HCEC 1CT (cell line): ENCODE data around the gene UBE3C.

Experiments
- DNase-seq: peaks from one replicate; pipeline ENCODE4 v3.0.0-alpha.2; 2017

UBE3C gene

DNA sequence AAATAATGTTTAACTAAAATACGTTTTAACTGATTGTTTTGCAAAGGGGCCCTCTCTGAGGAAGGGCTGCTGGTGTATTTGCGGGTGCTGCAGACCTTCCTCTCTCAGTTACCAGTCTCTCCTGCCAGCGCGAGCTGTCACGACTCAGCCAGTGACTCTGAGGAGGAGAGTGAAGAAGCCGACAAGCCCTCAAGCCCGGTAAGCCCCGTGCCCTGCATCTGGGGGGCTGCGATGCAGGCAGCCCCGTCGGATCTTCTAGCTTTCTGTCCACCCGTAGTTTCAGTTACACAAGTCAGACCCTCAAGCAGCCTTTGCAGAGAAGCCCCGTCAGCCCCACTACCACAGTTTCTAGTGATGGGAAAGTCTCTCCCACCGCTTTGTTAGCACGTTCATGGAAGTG lies 45.1 kb downstream of the UBE3C start:
- no peak for DNase-seq

- DNase-seq, result no peak
Measured at GRCh38 chr7:157188091-157188665, 49.5 kb downstream of the UBE3C start.

DNA sequence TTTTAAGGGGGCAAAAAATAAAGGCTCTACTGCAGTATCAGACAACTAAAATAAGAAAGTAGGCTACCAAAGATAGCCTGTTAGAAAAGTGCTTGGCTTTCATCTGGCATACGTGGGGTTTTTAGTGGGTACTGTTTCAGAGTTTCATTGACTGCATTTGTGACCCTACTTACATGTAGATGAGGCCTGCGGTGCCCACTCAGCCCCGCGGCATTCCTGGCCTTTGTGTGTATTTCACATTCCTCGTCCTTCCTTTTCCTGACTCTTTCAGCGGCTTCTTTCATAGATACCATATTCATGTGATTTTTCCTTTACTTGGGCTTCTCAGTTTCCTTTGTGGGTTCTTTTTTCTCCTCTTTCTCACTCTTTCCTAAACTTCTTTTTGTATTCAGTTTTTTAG lies 50.7 kb downstream of the UBE3C start:
- no peak for DNase-seq

- no peak for DNase-seq
Measured at GRCh38 chr7:157192861-157193260, 54.1 kb downstream of the UBE3C start.

DNA sequence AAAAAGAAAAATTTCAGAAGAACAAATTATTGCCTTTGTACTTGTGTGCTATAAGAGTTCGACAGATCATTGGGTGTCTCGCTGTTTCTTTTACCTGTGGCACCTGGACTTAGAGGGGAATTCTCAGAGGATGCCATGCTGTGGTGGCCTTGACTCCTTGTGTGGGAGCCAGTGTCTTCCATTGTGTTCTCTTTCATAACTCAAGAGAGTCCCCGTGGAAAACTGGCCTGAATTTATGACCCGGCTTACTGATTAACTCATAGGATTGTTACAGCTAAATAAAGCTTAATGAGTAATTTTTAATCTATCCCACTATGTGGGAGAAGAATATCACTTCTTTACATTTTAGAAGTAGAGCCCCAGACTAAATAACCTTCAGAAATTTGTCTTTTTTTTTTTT lies 54.5 kb downstream of the UBE3C start:
- DNase-seq, result no peak

GRCh38 chr7:157194948-157195347 lies 56.2 kb downstream of the UBE3C start:
- DNase-seq, result no peak

- DNase-seq, result no peak
Measured at GRCh38 chr7:157195868-157196267, 57.1 kb downstream of the UBE3C start.

DNA sequence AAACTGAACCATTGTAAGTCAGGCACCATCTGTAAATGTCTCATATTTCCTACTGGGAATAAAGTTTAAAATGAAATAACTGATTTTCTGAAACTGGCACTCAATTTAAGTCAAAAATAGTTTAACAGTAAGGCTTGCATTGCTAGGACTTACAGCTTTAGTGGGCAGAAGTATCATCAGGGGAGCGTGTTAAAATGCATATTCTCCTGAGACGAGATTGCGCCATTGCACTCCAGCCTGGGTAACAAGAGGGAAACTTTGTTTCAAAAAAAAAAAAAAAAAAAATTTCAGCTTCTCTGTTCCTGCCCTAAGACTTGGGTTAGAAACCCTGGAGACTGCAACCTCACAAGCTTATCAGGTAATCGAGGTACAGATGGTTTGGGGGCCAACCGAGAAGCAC lies 65.4 kb downstream of the UBE3C start:
- DNase-seq, result no peak

DNA sequence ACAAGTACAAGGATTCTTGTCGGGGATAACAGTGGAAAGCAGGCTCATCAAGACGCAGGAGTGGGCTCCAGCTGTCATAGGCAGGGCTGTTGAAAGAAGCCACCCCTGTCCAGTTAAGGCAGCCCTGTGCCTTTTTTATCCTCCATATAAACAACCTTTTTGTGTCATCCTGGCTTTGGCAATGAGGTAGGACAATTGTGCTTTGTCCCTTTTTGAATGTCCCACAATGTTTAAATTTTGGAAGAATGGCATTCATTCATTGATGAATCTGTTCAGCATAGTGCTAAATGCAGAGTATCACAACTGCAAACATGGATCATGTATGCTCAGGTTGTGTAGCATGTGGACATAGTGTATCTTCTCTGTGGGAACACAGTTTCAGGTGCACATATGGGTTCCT lies 66.7 kb downstream of the UBE3C start:
- no peak for DNase-seq

GRCh38 chr7:157208571-157209413 lies 70.1 kb downstream of the UBE3C start:
- DNase-seq, result no peak

GRCh38 chr7:157210682-157211081 lies 72.0 kb downstream of the UBE3C start:
- DNase-seq, result no peak

DNA sequence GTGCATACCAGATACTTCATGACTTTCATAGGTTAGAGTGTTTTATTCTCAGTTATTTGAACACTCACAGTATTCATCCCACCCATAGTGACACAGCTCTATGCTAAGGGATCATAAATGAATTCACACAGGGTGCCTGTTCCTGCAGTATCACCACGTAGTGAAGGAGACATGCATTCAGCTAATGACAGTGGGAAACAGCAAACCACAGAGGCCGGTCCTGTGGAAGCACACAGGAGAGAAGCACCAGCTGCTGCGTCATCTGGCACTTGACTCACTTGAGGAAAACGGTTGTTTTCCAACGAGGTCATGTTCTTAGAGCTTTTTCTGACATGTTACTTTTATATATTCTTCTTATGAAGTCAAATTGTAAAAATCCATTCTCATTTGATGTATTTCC lies 73.0 kb downstream of the UBE3C start:
- DNase-seq, result peak; percentile 83

DNA sequence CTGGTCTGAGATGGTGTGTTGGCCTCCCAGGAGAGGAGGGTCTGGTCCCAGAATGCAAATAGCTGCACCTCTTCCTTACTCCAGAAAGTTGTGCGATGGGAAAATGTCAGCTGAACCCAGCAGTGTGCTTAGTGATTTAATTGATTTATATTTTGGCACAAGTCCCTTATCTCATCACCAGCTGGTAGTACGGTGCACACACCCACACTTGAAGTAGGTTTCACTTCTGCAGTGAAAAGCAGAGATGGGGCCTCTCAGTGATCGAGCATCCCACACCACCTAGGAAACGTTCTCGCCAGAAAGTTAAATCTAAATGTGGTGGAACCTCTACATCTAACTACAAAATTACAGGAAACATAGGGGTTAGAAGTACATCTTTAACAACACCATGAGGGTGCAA lies 80.4 kb downstream of the UBE3C start:
- no peak for DNase-seq

DNA sequence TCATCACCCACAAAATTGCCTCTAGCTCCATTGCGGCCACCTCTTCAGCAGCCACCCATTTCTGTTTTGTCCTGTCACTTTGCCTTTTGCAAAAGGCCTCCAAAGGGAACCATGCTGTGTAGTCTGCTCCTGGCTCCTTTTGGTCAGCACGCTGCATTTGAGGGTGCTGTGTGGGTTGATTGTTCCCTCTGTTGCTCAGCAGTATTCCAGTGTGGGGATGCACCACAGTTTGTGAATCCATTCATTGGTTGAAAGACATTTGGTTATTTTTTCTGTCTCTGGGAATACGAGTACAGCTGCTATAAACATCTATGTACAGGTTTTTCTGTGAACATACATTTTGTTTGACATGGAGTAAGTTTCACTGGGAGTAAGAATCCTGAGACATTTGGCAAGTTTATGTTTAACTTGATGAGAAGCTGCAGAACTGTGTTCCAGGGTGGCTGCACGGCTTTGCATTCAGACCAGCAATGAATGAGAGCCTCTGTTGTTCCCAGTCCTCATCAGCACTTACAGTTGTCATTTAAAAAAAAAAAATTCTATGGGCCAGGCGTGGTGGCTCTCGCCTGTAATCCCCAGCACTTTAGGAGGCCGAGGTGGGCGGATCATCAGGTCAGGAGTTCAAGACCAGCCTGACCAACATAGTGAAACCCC lies 82.3 kb downstream of the UBE3C start:
- DNase-seq, result no peak

DNA sequence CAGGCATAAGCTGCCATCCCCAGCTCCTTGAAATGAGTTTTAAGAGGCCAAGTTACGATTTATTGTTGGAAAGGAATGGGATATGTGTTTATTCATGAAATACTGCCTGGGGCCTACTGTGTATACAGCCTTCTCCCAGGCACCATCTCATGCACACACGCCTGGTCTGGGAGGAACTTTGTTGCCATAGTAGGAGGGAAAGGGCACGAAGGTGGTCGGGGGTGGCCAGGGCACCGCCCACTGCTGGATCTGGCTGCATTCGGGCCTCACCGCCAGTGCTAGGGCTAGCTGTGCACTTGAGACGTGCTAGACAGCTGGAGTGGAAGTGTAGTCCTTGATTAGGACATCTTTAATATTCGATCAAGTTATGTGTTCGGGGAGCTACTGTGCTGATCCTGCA lies 84.0 kb downstream of the UBE3C start:
- no peak for DNase-seq

- DNase-seq, result peak; percentile 35
Measured at GRCh38 chr7:157224627-157225026, 85.9 kb downstream of the UBE3C start.

DNA sequence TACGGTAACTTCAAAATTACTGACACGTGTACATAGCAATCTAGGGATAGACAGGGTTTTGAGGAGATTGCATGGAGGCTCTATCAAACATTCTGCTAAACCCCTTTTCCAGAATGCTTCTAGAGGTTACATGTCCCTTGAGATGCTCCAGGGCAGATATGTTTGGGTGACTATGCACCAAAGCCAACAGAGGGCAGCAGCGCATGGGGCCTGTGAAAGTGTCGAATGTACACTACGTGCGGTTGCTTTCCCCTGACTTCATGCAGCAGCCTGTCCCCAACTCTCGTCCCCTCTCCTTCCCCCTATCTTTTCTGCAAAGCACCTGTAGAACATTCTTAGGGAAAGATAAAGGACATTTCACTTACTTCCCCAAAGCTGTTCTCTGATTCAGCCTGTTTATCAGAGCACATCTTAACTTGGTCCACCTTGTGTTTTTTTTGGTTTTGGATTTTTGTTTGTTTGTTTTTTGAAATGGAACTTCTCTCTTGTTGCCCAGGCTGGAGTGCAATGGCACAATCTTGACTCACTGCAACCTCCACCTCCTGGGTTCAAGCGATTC lies 90.2 kb downstream of the UBE3C start:
- DNase-seq, result peak; percentile 10

DNA sequence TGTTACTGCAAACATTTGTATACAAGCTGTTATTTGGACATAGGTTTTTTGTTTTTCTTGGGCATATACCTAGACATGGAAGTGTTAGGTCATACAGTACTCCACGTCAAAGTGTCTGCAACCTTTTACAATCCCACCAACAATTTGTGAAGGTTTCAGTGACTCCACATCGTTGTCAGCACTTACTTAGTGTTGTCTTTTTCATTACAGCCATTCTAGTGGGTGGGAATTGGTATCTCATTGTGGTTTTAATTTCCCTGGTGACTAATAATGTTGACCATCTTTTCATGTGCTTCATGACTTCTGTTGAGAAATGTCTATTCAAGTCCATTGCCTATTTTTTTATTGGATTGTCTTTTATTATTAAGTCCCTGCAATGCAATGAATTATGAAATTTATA lies 95.0 kb downstream of the UBE3C start:
- DNase-seq, result peak; percentile 42

- DNase-seq, result no peak
Measured at GRCh38 chr7:157234271-157234670, 95.5 kb downstream of the UBE3C start.

DNA sequence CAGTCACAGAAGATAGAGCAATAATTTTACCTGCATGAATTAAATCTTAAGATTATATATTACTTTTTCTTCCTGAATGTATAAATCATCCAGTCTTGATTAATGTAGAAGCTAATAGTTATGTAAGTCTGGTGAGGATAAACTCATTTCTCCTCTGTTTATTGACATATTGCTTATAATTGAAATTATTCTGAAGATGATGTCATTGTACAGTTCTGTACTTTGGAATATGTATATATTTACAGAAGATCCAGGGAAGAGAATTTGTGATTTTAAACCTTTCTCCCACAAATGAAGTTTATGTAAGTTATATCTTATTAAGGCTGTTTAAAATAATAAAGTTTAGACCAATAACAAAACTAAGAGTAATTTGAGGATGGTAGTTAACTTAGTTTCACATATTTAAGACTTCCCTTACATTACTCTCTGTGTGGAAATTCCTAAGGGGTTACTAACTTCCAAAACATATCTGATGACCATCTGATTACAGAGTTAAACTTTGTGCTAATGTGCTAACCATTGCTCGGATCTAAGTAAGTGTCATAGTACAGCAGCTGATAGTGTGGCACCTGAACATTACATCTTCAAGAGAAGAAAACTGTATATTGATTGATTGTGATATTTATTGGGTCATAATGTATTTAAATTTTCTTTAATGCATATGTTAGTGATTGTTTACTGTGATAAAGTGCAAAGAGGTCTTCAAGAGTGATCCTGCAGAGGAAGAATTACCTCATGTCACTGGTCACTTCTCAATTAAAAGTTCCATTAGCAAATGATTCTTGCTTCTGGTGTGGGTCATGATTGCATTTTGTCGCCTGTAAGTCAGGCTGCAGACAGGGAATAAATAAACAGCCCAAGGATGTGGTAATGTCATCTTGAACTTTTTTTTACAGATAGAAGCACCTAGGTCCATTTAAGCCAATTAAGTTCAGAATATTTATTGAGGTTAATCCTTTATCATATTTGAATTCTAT lies 96.9 kb downstream of the UBE3C start:
- DNase-seq, result peak; percentile 83

- DNase-seq, result no peak
Measured at GRCh38 chr7:157238087-157238486, 99.4 kb downstream of the UBE3C start.

- DNase-seq, result no peak
Measured at GRCh38 chr7:157239571-157240270, 101.0 kb downstream of the UBE3C start.
